SU-DHL-6 (cell line): Measurements from ENCODE around the gene MTCL1.

Experiments used
- CTCF ChIP-seq: fragments of 200-600 bp; sonication (generic); IDR thresholded peaks from one replicate; pipeline ENCODE4 v1.5.1; 2017; ENCODE audit warnings: antibody characterized with exemption, mild to moderate bottlenecking, low read length, moderate library complexity; ENCODE audit not compliant: insufficient read depth, poor library complexity, severe bottlenecking
- EZH2phosphoT487 ChIP-seq: fragments of 200-600 bp; sonication (generic), shearing (Covaris generic); conservative IDR thresholded peaks from 2 replicates; pipeline ENCODE4 v1.6.1; 2018; ENCODE audit warnings: mild to moderate bottlenecking, antibody characterized with exemption, low read length, moderate library complexity, mixed read lengths

GRCh38 chr18:8824846-8825245, 119.5 kb downstream of the MTCL1 start:
- no peak for TF ChIP-seq CTCF
- TF ChIP-seq EZH2phosphoT487, result no peak
